Measurements from ENCODE around the gene LAMA2. TPM values are rescaled to one million over a fixed set of nuclear protein-coding genes. Genes with fewer than 3 reads are reported as not detected.

Gene LAMA2
- total RNA-seq, 1 donor from 2014 or later = 88.8 TPM

DNA sequence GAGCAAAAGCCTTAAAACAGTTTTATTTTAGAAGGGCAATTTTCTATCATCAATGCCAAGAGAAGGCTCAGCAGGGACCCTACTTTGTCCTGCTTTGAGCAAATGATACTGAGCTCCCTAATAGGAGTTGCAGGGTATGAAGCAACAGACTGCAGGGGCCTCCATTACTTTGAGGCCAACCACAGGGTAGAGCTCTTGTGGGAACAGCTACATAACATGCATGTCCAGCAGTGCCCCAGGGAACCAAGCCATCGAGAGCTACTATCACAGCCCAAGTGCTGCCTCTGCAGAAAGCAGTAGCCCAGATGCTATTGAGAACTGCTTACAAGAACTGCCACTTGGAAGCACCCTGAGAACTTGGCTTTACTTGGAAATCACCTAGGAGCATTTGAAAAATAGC lies 222.1 kb downstream of the LAMA2 start:
- ATAC-seq (peak; percentile 47), DNase-seq (ENCODE audit: low spot score) (no peak)
- intact Hi-C loops (cut with DNase I) = no loop called here

DNA sequence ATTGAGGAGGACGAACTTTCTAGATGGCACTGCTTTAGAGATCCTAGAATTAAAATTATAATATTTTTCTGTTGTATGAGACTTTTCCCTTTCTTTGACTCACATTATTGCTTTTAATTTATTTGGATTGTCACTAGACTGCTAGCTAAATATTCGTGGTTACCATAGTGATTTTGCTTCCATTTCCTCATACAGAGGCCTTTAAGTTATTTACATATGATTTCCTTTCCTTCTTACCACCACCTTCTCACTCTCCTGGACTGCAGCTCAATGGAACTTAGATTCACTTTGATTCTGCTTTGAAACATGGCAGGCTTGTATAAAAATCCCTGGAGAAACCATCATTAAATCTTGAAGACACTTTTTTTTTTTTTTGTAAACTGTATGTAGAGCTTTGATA lies 222.9 kb downstream of the LAMA2 start:
- ATAC-seq = no peak
- intact Hi-C loops (cut with DNase I) = no loop called here
- DNase-seq (ENCODE audit: low spot score) = no peak

GRCh38 chr6:129108337-129108736 lies 225.4 kb downstream of the LAMA2 start:
- intact Hi-C loops (cut with DNase I) = no loop called here
- no peak for ATAC-seq
- no peak for DNase-seq (ENCODE audit: low spot score)

- intact Hi-C loops (cut with DNase I) = no loop called here
- ATAC-seq = peak; percentile 25
- no peak for DNase-seq (ENCODE audit: low spot score)
Measured at GRCh38 chr6:129110690-129111343, 227.9 kb downstream of the LAMA2 start.

DNA sequence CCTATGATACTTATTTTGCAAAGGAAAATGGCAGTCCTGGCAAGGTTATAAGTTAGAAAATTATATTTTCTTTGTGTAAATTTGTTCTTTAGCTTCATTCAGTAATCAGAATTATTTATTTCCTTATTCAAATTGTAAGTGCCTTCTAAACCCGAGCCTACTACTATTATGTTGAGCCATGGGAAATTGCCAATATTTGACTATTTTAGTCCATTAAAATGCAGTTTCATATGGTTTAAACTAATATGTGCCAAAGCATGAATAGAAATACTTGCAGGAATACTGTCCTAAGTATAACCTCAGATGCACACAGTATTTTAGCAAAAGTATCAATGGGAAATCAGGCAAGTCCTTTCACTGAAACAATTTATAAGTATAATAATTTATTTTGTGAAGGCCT lies 228.4 kb downstream of the LAMA2 start:
- intact Hi-C loops (cut with DNase I) = no loop called here
- ATAC-seq = no peak

DNA sequence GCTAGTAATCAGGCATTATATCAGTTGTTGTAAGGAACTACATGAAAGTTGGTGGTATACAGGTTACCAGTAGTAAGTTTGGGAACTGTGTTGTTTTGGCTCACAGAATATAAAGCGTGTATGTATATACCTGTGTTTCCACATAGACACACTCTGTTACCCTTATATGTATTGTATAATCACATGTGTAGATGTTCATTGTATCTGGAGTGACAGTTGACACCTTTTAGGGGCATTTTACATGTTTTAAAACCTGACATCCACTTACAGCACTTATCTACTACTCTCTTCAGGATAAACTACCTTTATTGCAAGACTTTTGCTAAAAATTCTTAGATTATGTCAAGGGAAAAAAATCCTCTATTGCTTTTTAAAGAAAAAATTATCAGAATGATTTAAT lies 228.9 kb downstream of the LAMA2 start:
- ATAC-seq (no peak), DNase-seq (ENCODE audit: low spot score) (no peak)
- intact Hi-C loops (cut with DNase I) = no loop called here

More for the DNA sequence above, 228.4 kb downstream of the LAMA2 start:
- DNase-seq (ENCODE audit: low spot score) = no peak

DNA sequence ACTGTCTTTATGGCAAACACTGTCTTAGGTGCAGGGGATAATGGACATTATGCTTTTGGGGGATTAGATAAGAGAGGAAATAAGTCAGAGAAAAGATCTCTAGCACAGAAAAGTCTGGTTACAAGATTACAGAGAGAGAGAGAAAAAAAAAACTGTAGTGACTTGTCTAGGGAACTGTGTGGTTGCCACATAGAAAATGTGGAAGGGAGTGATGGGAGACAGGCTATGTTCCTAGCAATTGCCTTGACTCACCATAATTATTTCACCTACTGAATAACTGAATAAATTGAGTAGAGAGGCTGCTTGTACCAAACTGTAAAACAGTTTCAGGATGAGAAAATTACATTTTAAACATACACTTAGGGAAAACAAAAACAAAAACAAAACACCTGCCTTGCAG lies 229.7 kb downstream of the LAMA2 start:
- intact Hi-C loops (cut with DNase I) = no loop called here
- ATAC-seq (no peak), DNase-seq (ENCODE audit: low spot score) (no peak)

GRCh38 chr6:129113637-129114036 lies 230.7 kb downstream of the LAMA2 start:
- intact Hi-C loops (cut with DNase I) = no loop called here
- DNase-seq (ENCODE audit: low spot score) (no peak), ATAC-seq (peak; percentile 34)

DNA sequence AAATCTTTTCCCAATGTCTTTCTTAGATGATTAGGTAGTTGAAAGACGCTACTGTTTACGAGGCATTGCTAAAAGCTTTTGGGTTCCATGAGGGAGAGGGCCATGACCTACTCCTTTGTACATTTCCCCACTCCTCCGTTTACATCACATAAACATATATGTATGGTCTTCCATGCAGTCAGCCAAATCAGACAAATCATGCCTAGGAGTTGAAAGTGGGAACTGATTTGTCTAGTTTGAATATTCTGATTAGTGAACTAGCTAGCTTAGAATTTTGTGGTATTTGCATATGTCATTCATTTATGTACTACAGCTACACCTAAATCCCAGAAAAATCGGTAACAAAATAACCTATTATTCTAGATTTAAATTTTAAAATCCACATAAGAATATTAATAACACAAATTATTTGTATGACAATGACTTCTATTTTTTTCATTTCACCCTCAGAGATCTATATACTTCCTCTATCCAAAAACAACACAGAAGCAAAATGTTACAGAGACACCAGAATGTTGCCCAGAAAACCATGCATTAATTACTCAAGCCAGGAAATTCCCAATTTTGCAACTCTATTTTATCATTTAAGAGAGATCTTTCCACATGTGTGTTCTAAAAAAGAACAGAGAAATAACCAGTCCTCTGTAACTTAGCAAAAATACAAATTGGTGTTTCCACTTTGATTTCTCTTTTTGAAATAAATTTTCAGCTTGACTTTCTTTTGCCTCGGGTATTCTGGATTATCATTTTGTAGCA lies 231.9 kb downstream of the LAMA2 start:
- intact Hi-C loops (cut with DNase I) = no loop called here
- ATAC-seq (no peak), DNase-seq (ENCODE audit: low spot score) (no peak)

DNA sequence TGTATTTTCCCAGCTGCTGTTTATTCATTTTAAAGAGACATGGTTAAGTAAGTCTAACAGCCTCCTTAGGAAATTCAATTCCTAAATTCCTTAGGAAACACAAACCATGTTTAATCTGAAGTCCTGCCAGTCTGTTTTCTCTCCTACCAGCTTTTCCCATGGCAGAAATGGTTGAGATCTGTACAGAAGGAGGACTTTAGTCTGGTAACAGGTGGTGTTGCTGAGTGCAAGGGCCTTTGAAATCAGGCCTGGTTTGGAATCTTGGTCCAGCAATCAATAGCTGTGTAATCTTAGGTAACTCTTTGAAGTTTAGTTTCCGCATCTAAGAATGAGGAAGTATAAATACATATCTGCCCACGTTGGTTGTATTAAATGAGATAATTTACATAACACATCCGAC lies 232.5 kb downstream of the LAMA2 start:
- intact Hi-C loops (cut with DNase I) = no loop called here
- DNase-seq (ENCODE audit: low spot score) = no peak
- ATAC-seq = no peak

DNA sequence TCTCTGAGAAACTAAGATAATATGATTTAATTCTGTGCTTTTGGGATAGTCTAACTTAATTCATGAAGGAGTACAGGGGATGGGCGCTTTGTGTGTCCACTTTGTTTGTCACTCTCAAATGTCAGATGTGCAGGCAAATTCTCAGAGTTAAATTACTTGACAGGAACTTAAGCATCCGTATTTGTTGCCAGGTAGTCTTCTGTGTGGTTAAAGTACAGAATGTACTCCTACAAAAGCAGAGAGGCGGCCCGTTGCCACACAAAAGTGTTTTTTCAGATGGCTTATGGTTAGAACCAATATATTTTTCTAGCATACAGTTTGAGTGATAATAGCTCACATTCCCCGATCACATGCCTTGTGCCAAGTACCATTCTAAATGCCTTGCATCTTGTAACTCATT lies 234.4 kb downstream of the LAMA2 start:
- intact Hi-C loops (cut with DNase I) = no loop called here

GRCh38 chr6:129120856-129121638 lies 238.1 kb downstream of the LAMA2 start:
- DNase-seq (ENCODE audit: low spot score) = peak; percentile 59
- ATAC-seq = peak; percentile 96
- intact Hi-C loops (cut with DNase I) = no loop called here

More for the DNA sequence above, 234.4 kb downstream of the LAMA2 start:
- ATAC-seq = no peak
- DNase-seq (ENCODE audit: low spot score) = no peak

DNA sequence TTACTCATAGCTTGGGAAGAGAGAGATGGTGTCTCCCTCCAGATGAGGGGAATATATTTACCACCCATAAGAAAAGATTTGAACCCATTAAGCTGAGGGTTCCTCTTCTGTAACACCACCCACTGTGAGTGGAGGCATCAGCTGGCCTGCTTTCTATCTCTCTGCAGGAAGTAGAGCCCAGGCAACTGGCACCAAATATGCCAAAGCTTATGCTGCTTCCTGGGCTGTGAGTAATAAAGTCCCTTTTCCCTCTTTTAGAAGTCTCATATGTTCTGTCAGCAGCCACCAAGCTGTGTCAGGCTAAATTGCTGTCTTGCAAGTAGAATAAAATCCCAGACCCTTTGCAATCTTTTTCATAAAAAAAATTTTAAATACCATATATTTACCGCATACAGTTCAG lies 241.4 kb downstream of the LAMA2 start:
- intact Hi-C loops (cut with DNase I) = no loop called here
- no peak for DNase-seq (ENCODE audit: low spot score)
- no peak for ATAC-seq

- intact Hi-C loops (cut with DNase I) = no loop called here
- DNase-seq (ENCODE audit: low spot score) (no peak), ATAC-seq (no peak)
Measured at GRCh38 chr6:129130106-129130505, 247.2 kb downstream of the LAMA2 start.

DNA sequence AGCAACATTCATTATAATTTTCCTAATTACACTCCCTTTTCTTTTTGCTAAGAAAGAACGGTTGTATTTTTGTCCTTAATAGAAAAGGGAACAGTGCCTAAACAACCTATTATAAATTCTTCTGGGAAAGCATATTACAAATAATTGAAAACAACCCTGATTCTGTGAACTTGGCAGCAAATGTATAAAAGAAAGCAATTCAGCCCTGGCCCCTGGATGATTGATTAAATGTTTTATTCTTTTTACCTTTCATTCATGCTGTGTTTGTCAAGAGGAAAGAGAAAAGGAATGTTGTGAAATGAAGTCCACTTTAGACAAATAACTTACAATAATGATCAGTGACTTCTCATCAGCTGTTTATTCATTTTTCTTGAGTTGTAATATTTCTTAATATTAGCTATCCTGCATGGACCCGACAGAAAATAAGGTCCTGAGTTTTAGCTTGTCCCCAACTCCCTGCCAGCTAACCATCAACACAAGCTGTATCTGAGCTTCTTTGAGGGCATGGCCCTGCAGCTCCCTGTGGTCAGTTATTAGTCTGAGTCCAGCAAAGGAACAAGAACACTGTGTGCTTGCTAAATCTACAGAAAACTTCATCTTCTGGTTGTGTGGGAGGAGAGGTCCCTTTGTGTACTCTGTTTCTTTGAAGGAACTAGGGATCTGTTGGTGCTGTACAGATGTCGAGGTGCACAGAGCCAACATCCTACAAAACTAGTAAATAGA lies 248.2 kb downstream of the LAMA2 start:
- intact Hi-C loops (cut with DNase I) = no loop called here
- DNase-seq (ENCODE audit: low spot score) (no peak), ATAC-seq (peak; percentile 94)

DNA sequence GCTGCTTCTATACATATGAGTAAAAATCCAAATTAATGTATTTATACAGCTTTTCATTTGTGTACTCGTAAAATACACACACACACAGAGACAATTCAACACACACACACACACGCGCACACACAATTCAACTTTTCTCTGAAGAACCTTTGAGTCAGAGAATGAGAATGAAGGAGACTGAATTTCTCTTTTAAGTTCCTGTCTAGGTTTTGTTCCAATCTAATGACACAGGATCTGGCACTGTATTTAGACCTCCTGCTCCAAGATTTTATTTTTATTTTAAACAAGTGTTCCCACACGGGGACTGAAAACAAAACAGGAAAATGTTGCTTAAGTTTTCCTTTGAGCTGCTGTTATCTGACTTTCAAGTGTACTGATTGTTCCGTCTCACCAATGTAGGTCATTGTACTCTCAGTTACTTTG lies 250.8 kb downstream of the LAMA2 start:
- ATAC-seq (peak; percentile 70), DNase-seq (ENCODE audit: low spot score) (no peak)
- intact Hi-C loops (cut with DNase I) = no loop called here

GRCh38 chr6:129134535-129134934 lies 251.6 kb downstream of the LAMA2 start:
- DNase-seq (ENCODE audit: low spot score) = no peak
- ATAC-seq = no peak
- intact Hi-C loops (cut with DNase I) = no loop called here

- intact Hi-C loops (cut with DNase I) = no loop called here
- ATAC-seq = no peak
Measured at GRCh38 chr6:129135451-129135850, 252.5 kb downstream of the LAMA2 start.

DNA sequence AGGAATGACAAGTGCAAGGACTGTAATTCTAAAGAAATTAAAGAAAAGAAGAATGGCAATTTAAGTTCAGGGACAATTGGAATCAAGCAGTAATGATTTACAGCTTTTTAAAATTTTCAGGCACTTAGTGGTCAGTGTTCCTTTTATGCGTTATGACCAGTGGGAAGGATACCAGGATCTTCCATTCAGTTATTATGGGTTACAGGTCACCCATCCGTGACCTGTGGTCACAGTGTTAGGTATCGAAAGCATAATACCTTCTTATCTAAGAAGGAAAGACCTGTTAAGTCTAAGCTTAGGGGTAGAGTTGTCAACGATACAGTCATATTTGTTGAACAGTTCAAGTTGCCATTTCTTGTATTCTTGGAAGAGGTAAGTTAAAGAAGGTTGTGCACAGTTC lies 253.8 kb downstream of the LAMA2 start:
- intact Hi-C loops (cut with DNase I) = no loop called here
- no peak for DNase-seq (ENCODE audit: low spot score)

More at GRCh38 chr6:129135451-129135850, 252.5 kb downstream of the LAMA2 start:
- no peak for DNase-seq (ENCODE audit: low spot score)

More for the DNA sequence above, 253.8 kb downstream of the LAMA2 start:
- no peak for ATAC-seq
